HepG2 (cell line): ENCODE data around the gene FXYD4. TPM values are rescaled to one million over a fixed set of nuclear protein-coding genes. Genes with fewer than 3 reads are reported as not detected.

ENCODE experiments used
- IKZF1 ChIP-seq: fragments of 450-650 bp; IDR thresholded peaks from 2 replicates; pipeline ENCODE4 v1.7.1; 2016
- IKZF4 ChIP-seq: sonication (generic); formaldehyde crosslinking; IDR thresholded peaks from 2 replicates; pipeline ENCODE4 v1.5.1; 2020; ENCODE audit warnings: borderline replicate concordance, mild to moderate bottlenecking, low read depth, missing genetic modification reagents; ENCODE audit errors: not compliant biosample characterization
- RFX1 ChIP-seq: fragments of 450-650 bp; IDR thresholded peaks from 2 replicates; pipeline ENCODE4 v1.6.1; 2017
- SP1 ChIP-seq, 2 experiments: fragments of 450-650 bp in 1 of 2; sonication (generic) in 1 of 2; formaldehyde crosslinking in 1 of 2; IDR thresholded peaks; 2 replicates each; pipeline versions ENCODE4 v1.4.0 to v1.6.1; 2016 to 2020; ENCODE audit warnings: missing genetic modification reagents in 1 of 2
- TAF1 ChIP-seq: sonication (generic); formaldehyde crosslinking; IDR thresholded peaks from 2 replicates; pipeline ENCODE4 v1.4.0; 2020; ENCODE audit warnings: missing genetic modification reagents
- ZIK1 ChIP-seq: sonication (generic); formaldehyde crosslinking; IDR thresholded peaks from 2 replicates; pipeline ENCODE4 v1.5.0; 2020; ENCODE audit warnings: mild to moderate bottlenecking, low read depth, missing genetic modification reagents, borderline replicate concordance
- ZNF879 ChIP-seq: sonication (generic); formaldehyde crosslinking; IDR thresholded peaks from 2 replicates; pipeline ENCODE4 v1.8.1; 2023; ENCODE audit warnings: missing genetic modification reagents
- polyA plus RNA-seq, 8 experiments: library from polyadenylated mRNA; depleted of rRNA in 3 of 8; stranded (reverse) in 7 of 8; unstranded in 1 of 8; fragments of >200 nt; fragmentation: Illumina TruSeq in 4 of 8; extraction: Trizol in 4 of 8; gene quantifications; 2 replicates each; pipeline versions ENCODE4 v1.2.1 to v1.2.3, GENCODE V29; 2011 to 2016; ENCODE audit warnings: low read depth in 4 of 8, missing spikeins in 1 of 8, mixed read lengths in 1 of 8; ENCODE audit not compliant: insufficient read depth in 1 of 8
- total RNA-seq, 5 experiments: library from RNA; depleted of rRNA; stranded (reverse); fragments of >200 nt; fragmentation: Illumina TruSeq; extraction: Trizol; gene quantifications; 2 replicates each; pipeline ENCODE4 v1.2.3, GENCODE V29; 2016; ENCODE audit warnings: low read depth in 1 of 5
- TF ChIP-seq, protein P1 (sequence below): sonication (generic); formaldehyde crosslinking; IDR thresholded peaks from 2 replicates; pipeline ENCODE4; 2020; ENCODE audit warnings: missing genetic modification reagents, mild to moderate bottlenecking, borderline replicate concordance
- TF ChIP-seq, protein P2 (sequence below): sonication (generic); formaldehyde crosslinking; IDR thresholded peaks from 2 replicates; pipeline ENCODE4 v1.4.0; 2020; ENCODE audit warnings: mild to moderate bottlenecking, missing genetic modification reagents
- TF ChIP-seq, protein P3 (sequence below): IDR thresholded peaks from 2 replicates; pipeline ENCODE4 v1.6.1; 2016; ENCODE audit warnings: missing compliant biosample characterization, missing genetic modification reagents, borderline replicate concordance
- TF ChIP-seq, protein P4 (sequence below): sonication (generic); formaldehyde crosslinking; IDR thresholded peaks from 2 replicates; pipeline ENCODE4 v1.5.0; 2020; ENCODE audit warnings: mild to moderate bottlenecking, low read depth, missing genetic modification reagents, borderline replicate concordance

The FXYD4 gene
- total and polyA plus RNA-seq, 2 of the 13 experiments (the other 11 are each of a cell fraction or from before 2014, with no cell fraction given), result not detected

DNA sequence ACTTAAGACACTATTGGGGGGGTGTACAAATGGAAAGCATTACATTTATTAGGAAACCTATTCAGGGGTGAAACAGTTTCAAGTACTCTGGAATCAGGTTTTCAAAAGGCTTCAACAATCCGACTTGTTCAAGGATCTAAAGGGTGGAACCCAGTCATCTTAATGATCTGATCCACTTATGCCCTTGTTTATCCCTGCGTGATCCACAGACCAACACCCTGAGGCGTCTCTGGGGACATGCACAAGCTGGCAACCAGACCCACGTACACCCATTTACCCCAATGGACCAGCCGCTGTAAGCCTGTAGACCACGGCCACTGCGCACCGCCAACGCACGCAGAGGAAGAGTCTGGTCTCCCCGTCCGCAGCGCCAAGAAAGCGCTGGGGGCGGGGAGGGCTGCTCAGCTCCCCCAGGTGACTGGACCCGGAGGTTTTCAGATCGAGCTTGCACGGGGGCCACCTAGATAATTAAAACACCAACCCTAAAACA, 24.2 kb downstream of the FXYD4 start (continued):
- TF ChIP-seq, protein P1, sequence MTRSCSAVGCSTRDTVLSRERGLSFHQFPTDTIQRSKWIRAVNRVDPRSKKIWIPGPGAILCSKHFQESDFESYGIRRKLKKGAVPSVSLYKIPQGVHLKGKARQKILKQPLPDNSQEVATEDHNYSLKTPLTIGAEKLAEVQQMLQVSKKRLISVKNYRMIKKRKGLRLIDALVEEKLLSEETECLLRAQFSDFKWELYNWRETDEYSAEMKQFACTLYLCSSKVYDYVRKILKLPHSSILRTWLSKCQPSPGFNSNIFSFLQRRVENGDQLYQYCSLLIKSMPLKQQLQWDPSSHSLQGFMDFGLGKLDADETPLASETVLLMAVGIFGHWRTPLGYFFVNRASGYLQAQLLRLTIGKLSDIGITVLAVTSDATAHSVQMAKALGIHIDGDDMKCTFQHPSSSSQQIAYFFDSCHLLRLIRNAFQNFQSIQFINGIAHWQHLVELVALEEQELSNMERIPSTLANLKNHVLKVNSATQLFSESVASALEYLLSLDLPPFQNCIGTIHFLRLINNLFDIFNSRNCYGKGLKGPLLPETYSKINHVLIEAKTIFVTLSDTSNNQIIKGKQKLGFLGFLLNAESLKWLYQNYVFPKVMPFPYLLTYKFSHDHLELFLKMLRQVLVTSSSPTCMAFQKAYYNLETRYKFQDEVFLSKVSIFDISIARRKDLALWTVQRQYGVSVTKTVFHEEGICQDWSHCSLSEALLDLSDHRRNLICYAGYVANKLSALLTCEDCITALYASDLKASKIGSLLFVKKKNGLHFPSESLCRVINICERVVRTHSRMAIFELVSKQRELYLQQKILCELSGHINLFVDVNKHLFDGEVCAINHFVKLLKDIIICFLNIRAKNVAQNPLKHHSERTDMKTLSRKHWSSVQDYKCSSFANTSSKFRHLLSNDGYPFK (CRISPR knock-in tag), result no peak
- no peak for TF ChIP-seq TAF1 (CRISPR knock-in tag)
- no peak for TF ChIP-seq ZNF879
- TF ChIP-seq ZIK1 (CRISPR knock-in tag), result no peak
- TF ChIP-seq, protein P2, sequence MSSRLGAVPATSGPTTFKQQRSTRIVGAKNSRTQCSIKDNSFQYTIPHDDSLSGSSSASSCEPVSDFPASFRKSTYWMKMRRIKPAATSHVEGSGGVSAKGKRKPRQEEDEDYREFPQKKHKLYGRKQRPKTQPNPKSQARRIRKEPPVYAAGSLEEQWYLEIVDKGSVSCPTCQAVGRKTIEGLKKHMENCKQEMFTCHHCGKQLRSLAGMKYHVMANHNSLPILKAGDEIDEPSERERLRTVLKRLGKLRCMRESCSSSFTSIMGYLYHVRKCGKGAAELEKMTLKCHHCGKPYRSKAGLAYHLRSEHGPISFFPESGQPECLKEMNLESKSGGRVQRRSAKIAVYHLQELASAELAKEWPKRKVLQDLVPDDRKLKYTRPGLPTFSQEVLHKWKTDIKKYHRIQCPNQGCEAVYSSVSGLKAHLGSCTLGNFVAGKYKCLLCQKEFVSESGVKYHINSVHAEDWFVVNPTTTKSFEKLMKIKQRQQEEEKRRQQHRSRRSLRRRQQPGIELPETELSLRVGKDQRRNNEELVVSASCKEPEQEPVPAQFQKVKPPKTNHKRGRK, result no peak
- TF ChIP-seq SP1 (IDR thresholded peaks at IDR 0.05), result no peak
- TF ChIP-seq SP1 (CRISPR knock-in tag; IDR thresholded peaks at IDR 0.05), result no peak
- TF ChIP-seq, protein P3, sequence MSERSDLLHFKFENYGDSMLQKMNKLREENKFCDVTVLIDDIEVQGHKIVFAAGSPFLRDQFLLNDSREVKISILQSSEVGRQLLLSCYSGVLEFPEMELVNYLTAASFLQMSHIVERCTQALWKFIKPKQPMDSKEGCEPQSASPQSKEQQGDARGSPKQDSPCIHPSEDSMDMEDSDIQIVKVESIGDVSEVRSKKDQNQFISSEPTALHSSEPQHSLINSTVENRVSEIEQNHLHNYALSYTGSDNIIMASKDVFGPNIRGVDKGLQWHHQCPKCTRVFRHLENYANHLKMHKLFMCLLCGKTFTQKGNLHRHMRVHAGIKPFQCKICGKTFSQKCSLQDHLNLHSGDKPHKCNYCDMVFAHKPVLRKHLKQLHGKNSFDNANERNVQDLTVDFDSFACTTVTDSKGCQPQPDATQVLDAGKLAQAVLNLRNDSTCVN (CRISPR knock-in tag), result no peak
- no peak for TF ChIP-seq RFX1
- no peak for TF ChIP-seq IKZF1
- TF ChIP-seq IKZF4 (CRISPR knock-in tag), result no peak
- TF ChIP-seq, protein P4, sequence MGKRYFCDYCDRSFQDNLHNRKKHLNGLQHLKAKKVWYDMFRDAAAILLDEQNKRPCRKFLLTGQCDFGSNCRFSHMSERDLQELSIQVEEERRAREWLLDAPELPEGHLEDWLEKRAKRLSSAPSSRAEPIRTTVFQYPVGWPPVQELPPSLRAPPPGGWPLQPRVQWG, result no peak
